GM21717 (cell line): ENCODE results near the gene PSME1.

Experiments used
- ATAC-seq: cut with Tn5 transposase; IDR thresholded peaks from one replicate; pipeline ENCODE4 v1.9.1; 2021; ENCODE audit warnings: mild to moderate bottlenecking, moderate library complexity; ENCODE audit not compliant: unreplicated experiment

The PSME1 gene

GRCh38 chr14:24135834-24136683 is at the start of gene PSME1:
TSS of gene PSME1 (plus strand) at chr14:24136194. CDS start at chr14:24136263, 69 bp downstream.
- ATAC-seq, result peak; percentile 57

DNA sequence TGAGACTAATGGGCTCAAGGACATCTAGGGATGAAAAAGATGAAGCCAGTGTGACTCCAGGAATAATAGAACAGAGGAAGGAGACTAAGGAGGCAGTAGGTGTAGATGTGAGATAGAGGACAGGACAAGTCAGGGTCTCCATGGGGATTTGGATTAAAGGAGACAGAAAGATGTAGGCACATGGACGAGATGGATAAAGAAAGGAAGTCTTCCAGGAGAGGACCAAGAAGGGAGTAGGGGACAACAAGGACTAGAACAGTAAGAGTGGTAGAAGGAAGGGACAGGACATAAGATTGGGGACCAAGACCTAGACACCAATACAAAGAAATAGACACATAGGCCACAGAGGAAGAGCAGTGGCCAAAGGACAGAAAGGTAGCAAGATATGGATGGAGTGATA is 49.0 kb upstream of the PSME1 start:
- no peak for ATAC-seq

- no peak for ATAC-seq
These were observed 47.9 kb upstream of the PSME1 start for GRCh38 chr14:24088095-24088494.

GRCh38 chr14:24089890-24090289 is 46.1 kb upstream of the PSME1 start:
- ATAC-seq, result no peak

DNA sequence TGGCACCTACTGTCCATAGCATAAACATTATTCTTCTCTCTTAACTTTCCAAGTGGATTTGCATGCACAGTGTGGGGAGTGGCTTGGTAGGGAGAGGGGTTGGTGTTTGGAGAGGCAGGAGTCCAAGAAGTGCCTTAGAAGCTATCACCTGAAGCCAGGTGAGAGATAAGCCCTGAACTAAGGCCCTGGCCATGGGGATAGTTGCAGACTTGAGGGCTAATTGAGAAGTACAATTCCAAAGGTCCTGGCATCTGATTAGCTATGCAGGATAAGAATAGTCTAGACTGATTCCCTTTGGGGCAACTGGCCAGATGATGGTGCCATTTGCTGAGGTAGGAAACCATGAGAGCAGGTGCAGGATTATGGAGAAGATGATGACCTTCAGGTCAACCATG is 43.9 kb upstream of the PSME1 start:
- ATAC-seq, result no peak

GRCh38 chr14:24092505-24093206 is 43.3 kb upstream of the PSME1 start:
- ATAC-seq, result no peak

DNA sequence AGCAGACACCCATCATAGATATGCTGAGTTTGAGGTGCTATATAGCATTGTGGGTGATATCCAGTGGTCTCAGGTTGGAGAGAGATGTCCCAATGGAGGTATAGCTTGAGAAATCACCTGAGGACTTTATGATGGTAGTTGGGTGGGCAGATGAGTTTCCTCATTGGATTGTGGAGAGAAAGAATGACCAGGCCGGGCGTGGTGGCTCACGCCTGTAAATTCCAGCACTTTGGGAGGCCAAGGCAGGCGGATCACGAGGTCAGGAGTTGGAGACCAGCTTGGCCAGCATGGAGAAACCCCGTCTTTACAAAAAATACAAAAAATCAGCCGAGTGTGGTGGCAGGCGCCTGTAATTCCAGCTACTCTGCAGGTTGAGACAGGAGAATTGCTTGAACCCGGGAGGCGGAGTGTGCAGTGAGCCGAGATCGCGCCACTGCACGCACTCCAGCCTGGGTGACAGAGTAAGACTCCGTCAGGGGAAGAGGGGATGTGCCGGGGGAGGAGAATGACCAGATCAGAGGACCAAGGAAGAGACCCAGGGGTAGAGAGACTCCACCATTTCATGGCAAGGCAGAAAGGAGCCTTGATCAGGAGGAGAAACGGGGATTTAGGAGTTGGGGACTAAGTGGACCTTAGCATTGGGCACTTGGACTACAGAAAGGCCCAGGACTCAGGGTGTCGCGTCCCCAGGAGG is 42.6 kb upstream of the PSME1 start:
- no peak for ATAC-seq

GRCh38 chr14:24093901-24094840 is 41.8 kb upstream of the PSME1 start, which contains the start of gene PCK2:
TSS of gene PCK2 (plus strand) at chr14:24094311. CDS start at chr14:24094406, 95 bp downstream.
- ATAC-seq, result peak; percentile 39

- no peak for ATAC-seq
These were observed 41.1 kb upstream of the PSME1 start for GRCh38 chr14:24094841-24095270.

DNA sequence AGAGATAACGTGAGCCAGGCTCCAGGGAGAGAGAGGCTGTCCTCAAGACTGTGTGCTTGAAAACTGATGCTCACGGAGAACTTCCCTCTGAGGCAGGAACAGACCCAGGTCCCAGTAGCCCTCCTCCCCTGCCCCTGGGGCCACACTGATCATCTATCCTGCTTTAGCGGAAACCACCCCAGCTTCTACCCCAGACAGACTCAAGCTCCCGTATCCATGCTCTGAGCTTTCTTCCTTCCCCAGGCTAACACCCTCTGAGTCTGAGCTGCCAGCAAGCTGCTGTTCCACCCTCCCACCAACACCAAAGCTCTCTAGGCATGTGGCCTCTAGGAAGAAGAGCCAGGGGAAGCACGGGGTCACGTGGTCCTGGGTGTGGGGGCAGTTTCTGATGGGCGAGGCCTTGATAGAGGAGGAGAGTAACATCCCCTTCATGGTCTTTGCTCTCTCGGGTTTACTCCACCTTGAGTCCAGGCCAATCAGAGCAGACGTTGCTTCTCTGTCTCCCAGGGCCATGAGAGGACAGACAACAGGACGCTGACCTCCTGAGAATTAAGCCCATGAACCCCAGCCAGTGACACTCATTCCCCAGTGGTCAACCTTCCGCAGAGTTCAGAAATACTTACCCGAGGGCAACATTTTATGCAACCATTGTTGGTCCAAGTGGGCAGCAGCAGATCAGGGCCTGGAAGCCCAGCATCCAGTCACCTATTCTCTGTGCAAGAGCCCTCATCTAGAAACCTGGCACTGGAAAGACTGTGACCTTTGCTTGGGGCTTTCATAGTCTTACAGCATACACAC is 40.5 kb upstream of the PSME1 start:
- ATAC-seq, result peak; percentile 67

- ATAC-seq, result no peak
These were observed 39.3 kb upstream of the PSME1 start for GRCh38 chr14:24096545-24097181.

- ATAC-seq, result no peak
These were observed 37.6 kb upstream of the PSME1 start for GRCh38 chr14:24098229-24098926.

GRCh38 chr14:24098927-24099813 is 36.8 kb upstream of the PSME1 start:
- ATAC-seq, result no peak

DNA sequence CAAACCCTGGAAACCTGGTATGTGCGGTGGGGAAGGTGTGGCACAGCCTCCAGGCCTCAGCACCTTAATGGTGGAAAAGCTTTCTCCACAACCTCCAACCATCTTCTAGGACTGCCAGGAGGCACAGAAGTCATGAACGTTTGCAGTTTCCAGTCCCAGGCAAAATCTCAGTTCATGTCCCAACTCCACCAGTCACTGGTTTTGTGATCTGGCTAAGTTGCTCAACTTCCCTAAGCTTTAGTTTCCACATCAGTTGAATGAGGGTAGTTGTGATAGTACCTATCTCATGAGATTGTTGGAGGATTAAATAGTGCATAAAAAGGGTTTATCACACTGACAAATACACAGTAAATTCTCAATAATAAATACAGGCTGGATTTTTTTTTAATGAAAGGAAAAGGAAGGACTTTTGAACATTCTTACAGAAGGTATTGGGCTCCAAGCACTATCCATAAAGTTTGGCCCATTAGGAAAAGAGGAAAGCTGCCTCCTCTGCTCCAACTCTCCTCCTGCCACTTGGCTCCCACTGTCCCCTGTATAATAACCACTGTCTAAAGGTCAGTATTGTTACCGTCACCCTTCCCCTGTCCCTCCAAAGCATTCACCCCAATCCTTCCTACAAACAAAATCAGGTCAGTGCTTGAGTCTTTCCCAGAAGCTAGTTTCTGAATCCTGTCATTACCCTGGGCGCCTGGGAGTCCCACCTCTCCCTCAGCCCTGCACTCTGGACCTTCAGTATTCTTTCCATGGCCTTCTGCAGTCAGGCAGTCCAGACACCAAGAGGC is 35.6 kb upstream of the PSME1 start:
- ATAC-seq, result no peak

DNA sequence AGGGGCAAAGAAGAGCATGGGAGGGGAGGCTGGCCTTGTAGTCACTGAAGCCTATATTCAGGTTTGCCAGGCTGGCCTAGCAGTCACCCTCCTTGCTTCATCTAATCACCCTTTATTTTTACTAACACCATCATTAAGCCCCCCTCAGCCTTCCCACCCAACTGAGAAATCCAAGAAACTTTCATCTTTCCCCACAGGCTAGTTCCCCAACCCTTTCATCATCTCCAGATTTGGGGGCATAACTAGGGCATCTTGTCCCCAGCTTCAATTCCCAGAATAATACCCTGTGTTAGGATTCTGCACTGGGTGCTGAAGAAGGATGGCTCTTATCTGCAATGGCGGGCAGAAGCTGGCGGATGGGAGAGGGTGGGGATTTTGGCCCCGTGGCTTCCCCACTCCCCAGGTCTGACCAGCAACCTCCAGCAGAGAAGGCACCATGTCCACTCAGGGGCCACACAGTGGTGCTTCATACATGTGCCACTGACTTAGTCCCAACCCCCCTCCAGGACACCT is 35.0 kb upstream of the PSME1 start:
- no peak for ATAC-seq

- no peak for ATAC-seq
These were observed 33.5 kb upstream of the PSME1 start for GRCh38 chr14:24102357-24103048.
